Measurements from ENCODE around the gene RUFY1. TPM values are rescaled to one million over a fixed set of nuclear protein-coding genes. Genes with fewer than 3 reads are reported as not detected.

The RUFY1 gene
- total and polyA plus RNA-seq, 10 of the 15 experiments (the other 5 are each of a cell fraction or from before 2014, with no cell fraction given): 5.7 to 36.3 (median 24.5) TPM

DNA sequence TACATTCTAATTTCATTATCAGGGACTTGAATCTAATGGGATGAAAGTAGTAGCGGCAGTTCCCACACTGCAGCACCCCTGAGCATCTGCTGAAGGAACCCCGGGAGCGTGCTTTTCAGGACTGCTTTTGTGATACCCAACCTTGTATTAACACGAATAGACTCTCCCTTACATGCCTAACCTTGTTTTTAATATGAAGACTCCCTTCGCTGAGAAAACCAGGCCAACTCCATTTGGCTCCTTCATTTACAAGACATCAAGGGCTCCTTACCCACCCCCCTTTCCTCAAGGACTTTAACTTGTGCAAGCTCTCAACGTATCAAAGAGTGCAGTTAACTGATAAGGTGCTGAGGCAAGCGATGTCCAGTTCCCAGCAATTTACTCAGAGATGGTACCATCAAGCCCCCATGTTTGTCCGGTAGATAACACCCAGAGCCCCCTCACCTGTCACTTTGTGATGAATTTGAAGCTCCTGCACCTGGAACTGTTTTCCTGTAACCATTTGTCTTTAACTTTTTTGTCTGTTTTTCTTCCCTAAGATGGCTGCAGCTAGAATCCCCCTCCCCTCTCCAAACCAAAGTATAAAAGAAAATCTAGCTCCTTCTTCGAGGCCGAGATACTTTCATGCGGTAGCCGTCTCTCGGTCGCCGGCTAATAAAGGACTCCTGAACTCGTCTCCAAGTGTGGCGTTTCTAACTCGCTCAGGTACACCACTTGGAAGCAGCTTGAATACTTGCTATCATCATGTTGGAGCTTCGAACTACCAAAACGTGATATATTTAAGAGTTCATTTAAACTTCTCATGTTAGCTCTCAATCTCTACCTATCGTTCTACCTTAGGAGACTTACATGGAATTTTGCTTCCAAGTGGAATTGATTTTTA lies 62.5 kb downstream of the RUFY1 start:
- in situ Hi-C loops (cut with MboI) (no loop called here), intact Hi-C loops (cut with micrococcal nuclease; ENCODE audit: unreplicated experiment) (no loop called here)
- no peak overlapping the region for H3K27ac ChIP-seq (ENCODE audit: control insufficient read depth, insufficient read depth)
- RAD21 ChIA-PET (ENCODE audit: unreplicated experiment): no interaction called here
- SMC1A ChIA-PET (ENCODE audit: uncharacterized antibody, unreplicated experiment): interaction anchor here (0.7 to 1.0 kb wide), 2 partner anchors 9 to 11 kb away, joined by 3 read pairs; partner anchors contain the start of gene HNRNPH1
- FAIRE-seq: no peak
- no TSS peak for BruUV-seq (replicated peaks)
- CTCF ChIA-PET: interaction anchor here (0.7 to 0.9 kb wide), 2 partner anchors 8 to 119 kb away, joined by 3 to 4 read pairs; no protein-coding TSS in a partner anchor
- DNase-seq (ENCODE audit: low read depth, low spot score): no peak
- WGBS (ENCODE audit: insufficient coverage, insufficient replicate concordance, low lambda C conversion rate, missing lambda C conversion rate): 94% methylated on average over 21 of the region's 21 CpGs
- peak; percentile 1; the same call in 2 of the 3 replicates for ATAC-seq
- H3K4me2 ChIP-seq (ENCODE audit: control insufficient read depth, insufficient read depth): no peak overlapping the region
- H4K20me1 ChIP-seq (ENCODE audit: control insufficient read depth, insufficient read depth): peaks cover 5% of the 10 kb centered on the region; the same call in 1 of the 2 replicates
- H3K4me1 ChIP-seq (ENCODE audit: control insufficient read depth, insufficient read depth, low read length): no peaks in the 10 kb centered on the region
- peaks cover 32 to 36% of the 10 kb centered on the region in 2 experiments for H3K36me3 ChIP-seq (ENCODE audit: control insufficient read depth in 2 of 2, insufficient read depth in 2 of 2, low read length in 1 of 2)
- H3K79me2 ChIP-seq (ENCODE audit: control insufficient read depth, insufficient read depth, low read length): peaks cover 6% of the 10 kb centered on the region
- no peaks in the 10 kb centered on the region for H3K27me3 ChIP-seq (replicated peaks in 1 of 2; ENCODE audit: control insufficient read depth in 2 of 2, insufficient read depth in 2 of 2, low read length in 1 of 2)
- POLR2A ChIA-PET: interaction anchor here (0.5 to 1.9 kb wide), 2 partner anchors 10 to 295 kb away, joined by 3 to 16 read pairs; partner anchors contain the start of genes HNRNPH1 and TBC1D9B
- H3K4me3 ChIP-seq: no peak overlapping the region
- H3K9ac ChIP-seq (ENCODE audit: control insufficient read depth, insufficient read depth, low read length): no peak overlapping the region
- H2AFZ ChIP-seq (ENCODE audit: control insufficient read depth, low read depth, low read length): no peak overlapping the region
- H3K9me3 ChIP-seq (replicated peaks; ENCODE audit: control insufficient read depth, insufficient read depth, low read length): no peaks in the 10 kb centered on the region
- TF ChIP-seq FOS (IDR thresholded peaks at IDR 0.05; ENCODE audit: borderline replicate concordance, extremely low read depth, insufficient read length) (no peak), EED (IDR thresholded peaks at IDR 0.05; ENCODE audit: low read depth) (no peak), BMI1 (IDR thresholded peaks at IDR 0.05; ENCODE audit: borderline replicate concordance) (0 out of 2 replicates have a peak, but pooled peaks have one; percentile 14), MTA2 (IDR thresholded peaks at IDR 0.05; ENCODE audit: low read depth) (no peak), YBX1 (IDR thresholded peaks at IDR 0.05) (no peak), RFX5 (IDR thresholded peaks at IDR 0.05; ENCODE audit: low read depth, low read length) (no peak), NBN (IDR thresholded peaks at IDR 0.05) (no peak), IKZF2 (IDR thresholded peaks at IDR 0.05) (no peak), FOXK2 (IDR thresholded peaks at IDR 0.05) (no peak), POLR2A (IDR thresholded peaks at IDR 0.05; ENCODE audit: low read depth, low read length) (peak; percentile 59), RCOR1 (conservative IDR thresholded peaks at IDR 0.05; ENCODE audit: low read depth, low read length) (no peak), SMAD5 (IDR thresholded peaks at IDR 0.05; ENCODE audit: low read depth) (peak; percentile 10; the same call in 1 of the 2 replicates), CHD4 (IDR thresholded peaks at IDR 0.05) (no peak), TBL1XR1 (IDR thresholded peaks at IDR 0.05; ENCODE audit: low read depth, low read length) (no peak)
- TF ChIP-seq, protein P1, sequence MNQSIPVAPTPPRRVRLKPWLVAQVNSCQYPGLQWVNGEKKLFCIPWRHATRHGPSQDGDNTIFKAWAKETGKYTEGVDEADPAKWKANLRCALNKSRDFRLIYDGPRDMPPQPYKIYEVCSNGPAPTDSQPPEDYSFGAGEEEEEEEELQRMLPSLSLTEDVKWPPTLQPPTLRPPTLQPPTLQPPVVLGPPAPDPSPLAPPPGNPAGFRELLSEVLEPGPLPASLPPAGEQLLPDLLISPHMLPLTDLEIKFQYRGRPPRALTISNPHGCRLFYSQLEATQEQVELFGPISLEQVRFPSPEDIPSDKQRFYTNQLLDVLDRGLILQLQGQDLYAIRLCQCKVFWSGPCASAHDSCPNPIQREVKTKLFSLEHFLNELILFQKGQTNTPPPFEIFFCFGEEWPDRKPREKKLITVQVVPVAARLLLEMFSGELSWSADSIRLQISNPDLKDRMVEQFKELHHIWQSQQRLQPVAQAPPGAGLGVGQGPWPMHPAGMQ (IDR thresholded peaks at IDR 0.05; ENCODE audit: borderline replicate concordance): no peak
- TF ChIP-seq, protein P2, sequence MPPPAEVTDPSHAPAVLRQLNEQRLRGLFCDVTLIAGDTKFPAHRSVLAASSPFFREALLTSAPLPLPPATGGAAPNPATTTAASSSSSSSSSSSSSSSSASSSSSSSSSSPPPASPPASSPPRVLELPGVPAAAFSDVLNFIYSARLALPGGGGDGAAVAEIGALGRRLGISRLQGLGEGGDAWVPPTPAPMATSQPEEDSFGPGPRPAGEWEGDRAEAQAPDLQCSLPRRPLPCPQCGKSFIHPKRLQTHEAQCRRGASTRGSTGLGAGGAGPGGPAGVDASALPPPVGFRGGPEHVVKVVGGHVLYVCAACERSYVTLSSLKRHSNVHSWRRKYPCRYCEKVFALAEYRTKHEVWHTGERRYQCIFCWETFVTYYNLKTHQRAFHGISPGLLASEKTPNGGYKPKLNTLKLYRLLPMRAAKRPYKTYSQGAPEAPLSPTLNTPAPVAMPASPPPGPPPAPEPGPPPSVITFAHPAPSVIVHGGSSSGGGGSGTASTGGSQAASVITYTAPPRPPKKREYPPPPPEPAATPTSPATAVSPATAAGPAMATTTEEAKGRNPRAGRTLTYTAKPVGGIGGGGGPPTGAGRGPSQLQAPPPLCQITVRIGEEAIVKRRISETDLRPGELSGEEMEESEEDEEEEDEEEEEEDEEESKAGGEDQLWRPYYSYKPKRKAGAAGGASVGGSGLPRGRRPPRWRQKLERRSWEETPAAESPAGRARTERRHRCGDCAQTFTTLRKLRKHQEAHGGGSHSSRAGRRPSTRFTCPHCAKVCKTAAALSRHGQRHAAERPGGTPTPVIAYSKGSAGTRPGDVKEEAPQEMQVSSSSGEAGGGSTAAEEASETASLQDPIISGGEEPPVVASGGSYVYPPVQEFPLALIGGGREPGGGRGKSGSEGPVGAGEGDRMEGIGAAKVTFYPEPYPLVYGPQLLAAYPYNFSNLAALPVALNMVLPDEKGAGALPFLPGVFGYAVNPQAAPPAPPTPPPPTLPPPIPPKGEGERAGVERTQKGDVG (CRISPR knock-in tag; IDR thresholded peaks at IDR 0.05): no peak
- TF ChIP-seq, protein P3, sequence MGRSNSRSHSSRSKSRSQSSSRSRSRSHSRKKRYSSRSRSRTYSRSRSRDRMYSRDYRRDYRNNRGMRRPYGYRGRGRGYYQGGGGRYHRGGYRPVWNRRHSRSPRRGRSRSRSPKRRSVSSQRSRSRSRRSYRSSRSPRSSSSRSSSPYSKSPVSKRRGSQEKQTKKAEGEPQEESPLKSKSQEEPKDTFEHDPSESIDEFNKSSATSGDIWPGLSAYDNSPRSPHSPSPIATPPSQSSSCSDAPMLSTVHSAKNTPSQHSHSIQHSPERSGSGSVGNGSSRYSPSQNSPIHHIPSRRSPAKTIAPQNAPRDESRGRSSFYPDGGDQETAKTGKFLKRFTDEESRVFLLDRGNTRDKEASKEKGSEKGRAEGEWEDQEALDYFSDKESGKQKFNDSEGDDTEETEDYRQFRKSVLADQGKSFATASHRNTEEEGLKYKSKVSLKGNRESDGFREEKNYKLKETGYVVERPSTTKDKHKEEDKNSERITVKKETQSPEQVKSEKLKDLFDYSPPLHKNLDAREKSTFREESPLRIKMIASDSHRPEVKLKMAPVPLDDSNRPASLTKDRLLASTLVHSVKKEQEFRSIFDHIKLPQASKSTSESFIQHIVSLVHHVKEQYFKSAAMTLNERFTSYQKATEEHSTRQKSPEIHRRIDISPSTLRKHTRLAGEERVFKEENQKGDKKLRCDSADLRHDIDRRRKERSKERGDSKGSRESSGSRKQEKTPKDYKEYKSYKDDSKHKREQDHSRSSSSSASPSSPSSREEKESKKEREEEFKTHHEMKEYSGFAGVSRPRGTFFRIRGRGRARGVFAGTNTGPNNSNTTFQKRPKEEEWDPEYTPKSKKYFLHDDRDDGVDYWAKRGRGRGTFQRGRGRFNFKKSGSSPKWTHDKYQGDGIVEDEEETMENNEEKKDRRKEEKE (IDR thresholded peaks at IDR 0.05): no peak

Data from GM12878 (cell line).